ENCODE data around the gene CCDC177. TPM values are rescaled to one million over a fixed set of nuclear protein-coding genes. Genes with fewer than 3 reads are reported as not detected.

CCDC177 gene
- total RNA-seq, 1 experiment from 2014 or later, result 0.09 TPM

- ChIA-PET POLR2A (ENCODE audit: low non-redundant PET) (no interaction called here), CTCF (interaction anchor here (1.8 kb wide), 1 partner anchor 9 kb away, joined by 6 read pairs; no protein-coding TSS in a partner anchor)
- TF ChIP-seq CTCF (conservative IDR thresholded peaks at IDR 0.05; ENCODE audit: low read depth, low read length) (no peak), EZH2 (IDR thresholded peaks at IDR 0.05; ENCODE audit: borderline replicate concordance, low read depth, low read length, poor library complexity, severe bottlenecking) (no peak)
- Histone ChIP-seq H3K4me3 (ENCODE audit: low read depth, low read length, poor library complexity, severe bottlenecking) (no peak overlapping the region), H3K27me3 (replicated peaks; ENCODE audit: insufficient read depth, low read depth, low read length, poor library complexity) (no peaks in the 10 kb centered on the region), H3K4me1 (ENCODE audit: insufficient read depth, low read length, poor library complexity, severe bottlenecking) (no peaks in the 10 kb centered on the region), H3K9me3 (ENCODE audit: low read depth, low read length, poor library complexity, severe bottlenecking) (no peaks in the 10 kb centered on the region), H3K27ac (ENCODE audit: low read depth, low read length, poor library complexity, severe bottlenecking) (no peak overlapping the region), H3K36me3 (ENCODE audit: insufficient read depth, low read length, poor library complexity, severe bottlenecking) (no peaks in the 10 kb centered on the region)
- intact Hi-C loops (cut with micrococcal nuclease; ENCODE audit: unreplicated experiment), result no loop called here
- DNase-seq (ENCODE audit: low spot score), result no peak
- no TSS peak for BruUV-seq (replicated peaks)
Measured at GRCh38 chr14:69525896-69526295, 48.8 kb downstream of the CCDC177 start.

DNA sequence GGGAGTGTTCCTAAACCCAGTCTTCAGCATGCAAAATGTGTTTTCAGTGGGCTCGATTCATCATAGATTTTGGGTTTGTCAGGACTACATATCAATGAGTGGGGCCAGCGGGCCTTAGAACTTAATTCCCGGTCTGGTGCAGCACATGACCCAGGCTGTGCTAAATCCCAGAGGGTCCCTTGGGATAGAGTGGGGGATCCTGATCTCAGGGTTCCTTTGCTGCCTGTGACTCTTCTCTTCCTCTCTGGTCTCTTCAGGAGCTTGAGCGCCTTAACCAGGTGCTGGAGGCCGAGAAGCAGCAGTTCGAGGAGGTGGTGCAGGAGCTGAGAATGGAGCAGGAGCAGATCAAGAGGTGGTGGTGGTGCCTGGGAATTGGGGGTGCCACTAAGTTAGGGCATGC, 52.6 kb downstream of the CCDC177 start:
- BruUV-seq (replicated peaks), result no TSS peak
- no peaks in the 10 kb centered on the region for H3K36me3 ChIP-seq (ENCODE audit: insufficient read depth, low read length, poor library complexity, severe bottlenecking)
- TF ChIP-seq CTCF (conservative IDR thresholded peaks at IDR 0.05; ENCODE audit: low read depth, low read length) (no peak), EZH2 (IDR thresholded peaks at IDR 0.05; ENCODE audit: borderline replicate concordance, low read depth, low read length, poor library complexity, severe bottlenecking) (no peak)
- DNase-seq (ENCODE audit: low spot score), result no peak
- H3K27ac ChIP-seq (ENCODE audit: low read depth, low read length, poor library complexity, severe bottlenecking), result no peak overlapping the region
- H3K27me3 ChIP-seq (replicated peaks; ENCODE audit: insufficient read depth, low read depth, low read length, poor library complexity), result no peaks in the 10 kb centered on the region
- ChIA-PET POLR2A (ENCODE audit: low non-redundant PET) (no interaction called here), CTCF (no interaction called here)
- no peak overlapping the region for H3K4me3 ChIP-seq (ENCODE audit: low read depth, low read length, poor library complexity, severe bottlenecking)
- intact Hi-C loops (cut with micrococcal nuclease; ENCODE audit: unreplicated experiment), result no loop called here
- no peaks in the 10 kb centered on the region for H3K9me3 ChIP-seq (ENCODE audit: low read depth, low read length, poor library complexity, severe bottlenecking)
- no peaks in the 10 kb centered on the region for H3K4me1 ChIP-seq (ENCODE audit: insufficient read depth, low read length, poor library complexity, severe bottlenecking)

Other genes starting within 250 kb of the CCDC177 start
- gene ERH, start 176.6 kb downstream of the CCDC177 start, total RNA-seq (2021), result 452 and 472 TPM in 2 replicates
- 59.2 and 60.8 TPM in 2 replicates for gene SLC39A9, start 176.2 kb downstream of the CCDC177 start, total RNA-seq (2021)
- gene PLEKHD1, start 90.1 kb downstream of the CCDC177 start, total RNA-seq (2021), result 0.37 and 0.87 TPM in 2 replicates
- 9.2 and 13.1 TPM in 2 replicates for gene SUSD6, start 36.7 kb upstream of the CCDC177 start, total RNA-seq (2021)
- gene SRSF5, start 192.3 kb upstream of the CCDC177 start, total RNA-seq (2021), result 324 and 338 TPM in 2 replicates
- not detected in 2 replicates for gene SLC10A1, start 222.4 kb upstream of the CCDC177 start, total RNA-seq (2021)